ENCODE results near the gene SAMHD1. TPM values are rescaled to one million over a fixed set of nuclear protein-coding genes. Genes with fewer than 3 reads are reported as not detected.

Gene SAMHD1
- total and polyA plus RNA-seq, 2 of the 13 experiments (the other 11 are each of a cell fraction or from before 2014, with no cell fraction given) = 16.9 to 43.5 TPM

DNA sequence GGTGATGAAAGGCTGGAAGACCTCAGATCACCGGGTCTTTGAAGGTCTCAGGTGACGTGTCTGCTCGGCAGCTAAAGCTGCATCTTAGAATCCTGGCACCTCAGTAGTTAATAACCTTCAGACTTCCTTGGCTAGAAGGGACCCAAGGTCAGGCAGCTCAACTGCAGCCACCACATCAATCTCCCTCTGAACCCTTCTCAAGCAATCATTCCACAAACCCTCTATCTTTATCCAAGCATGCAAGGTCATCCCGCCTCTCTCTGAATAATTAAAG, 92.3 kb downstream of the SAMHD1 start (continued):
- TF ChIP-seq, protein P1, sequence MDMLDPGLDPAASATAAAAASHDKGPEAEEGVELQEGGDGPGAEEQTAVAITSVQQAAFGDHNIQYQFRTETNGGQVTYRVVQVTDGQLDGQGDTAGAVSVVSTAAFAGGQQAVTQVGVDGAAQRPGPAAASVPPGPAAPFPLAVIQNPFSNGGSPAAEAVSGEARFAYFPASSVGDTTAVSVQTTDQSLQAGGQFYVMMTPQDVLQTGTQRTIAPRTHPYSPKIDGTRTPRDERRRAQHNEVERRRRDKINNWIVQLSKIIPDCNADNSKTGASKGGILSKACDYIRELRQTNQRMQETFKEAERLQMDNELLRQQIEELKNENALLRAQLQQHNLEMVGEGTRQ (IDR thresholded peaks at IDR 0.05; ENCODE audit: low read depth, low read length) = no peak
- TF ChIP-seq, protein P1 (CRISPR knock-in tag; IDR thresholded peaks at IDR 0.05; ENCODE audit: borderline replicate concordance) = no peak
- no peak for TF ChIP-seq ZFY (CRISPR knock-in tag; IDR thresholded peaks at IDR 0.05)
- peak; percentile 66; the same call in 1 of the 2 replicates for TF ChIP-seq ZNF652 (CRISPR knock-in tag; IDR thresholded peaks at IDR 0.05; ENCODE audit: borderline replicate concordance, low read depth)

DNA sequence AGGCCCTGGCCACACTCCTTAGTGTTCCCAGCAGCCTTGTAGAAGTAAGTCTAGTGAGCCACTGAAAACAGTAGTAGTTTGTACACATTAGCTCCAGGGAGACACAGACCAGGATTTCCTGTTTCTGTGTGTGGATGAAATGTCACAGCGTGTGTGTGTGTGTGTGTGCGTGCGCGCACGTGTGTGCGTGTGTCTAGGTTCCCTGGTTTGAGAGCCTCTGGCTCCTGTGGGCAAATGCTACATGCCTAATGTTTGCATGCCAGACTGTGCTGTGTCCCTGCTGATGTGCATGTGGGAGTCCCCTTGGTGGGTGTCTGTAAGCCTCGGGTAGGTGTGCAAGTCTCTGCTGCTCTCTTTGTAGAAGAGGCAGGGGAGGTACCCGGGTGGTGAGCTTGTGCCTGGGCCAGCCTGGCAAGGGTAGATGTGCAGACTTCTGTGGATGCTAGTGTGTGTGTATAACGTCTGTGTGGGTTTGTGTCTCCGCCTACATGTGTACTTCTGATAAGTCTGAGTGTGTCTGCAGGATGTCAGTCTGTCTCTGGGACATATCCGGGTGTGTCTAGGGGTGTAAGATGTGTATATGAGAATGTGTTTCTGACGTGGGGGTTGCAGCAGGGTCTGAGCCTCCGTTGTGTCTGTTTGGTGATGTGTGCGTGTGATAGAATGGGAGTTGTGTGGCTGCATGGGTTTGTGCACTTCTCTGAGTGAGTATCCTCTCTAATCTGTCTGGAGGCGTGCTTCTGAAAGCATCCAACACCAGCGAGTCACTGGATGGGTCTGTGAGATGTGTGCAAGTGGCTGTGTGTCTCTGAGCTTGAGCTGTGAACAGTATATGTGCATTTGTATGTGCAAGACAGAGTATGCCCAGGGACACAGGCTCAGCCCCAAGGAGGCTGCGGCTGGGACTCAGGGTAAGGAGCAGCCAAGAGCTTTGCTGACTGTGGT, 94.5 kb downstream of the SAMHD1 start:
- DNase-seq (ENCODE audit: low spot score) = no peak
- Histone ChIP-seq H3K4me1 (ENCODE audit: insufficient read depth, low read length) (peaks cover 31% of the 10 kb centered on the region), H2AFZ (ENCODE audit: low read length) (no peak overlapping the region), H3K36me3 (replicated peaks in 1 of 2; ENCODE audit: control insufficient read depth in 1 of 2, insufficient read depth in 2 of 2, low read length in 2 of 2) (peaks cover 0 to 3% of the 10 kb centered on the region in 2 experiments; a peak in 3 of 5 replicates), H4K20me1 (ENCODE audit: insufficient read depth, low read length) (no peaks in the 10 kb centered on the region; the same call in 1 of the 2 replicates), H3K9me3 (ENCODE audit: low read length) (no peaks in the 10 kb centered on the region), H3K4me3 (replicated peaks in 1 of 3; ENCODE audit: insufficient read depth in 1 of 3, low read depth in 2 of 3, low read length in 3 of 3) (no peak overlapping the region), H3K79me2 (ENCODE audit: insufficient read depth, low read length) (peaks cover 17% of the 10 kb centered on the region), H3K4me2 (ENCODE audit: low read depth, low read length) (no peak overlapping the region), H3K9ac (ENCODE audit: insufficient read depth, low read depth, low read length) (no peak overlapping the region), H3K27me3 (ENCODE audit: control insufficient read depth in 1 of 2, insufficient read depth in 2 of 2, low read length in 2 of 2) (no peaks in the 10 kb centered on the region), H3K27ac (ENCODE audit: extremely low read length, insufficient read depth, low read length) (no peak overlapping the region)
- peak; percentile 34 for FAIRE-seq
- no peak for ATAC-seq
- 92% methylated on average over 17 of the region's 17 CpGs for WGBS (ENCODE audit: low lambda C conversion rate)
- intact Hi-C loops (cut with micrococcal nuclease; ENCODE audit: unreplicated experiment) (no loop called here), in situ Hi-C loops (cut with HindIII; ENCODE audit: extremely low pct_ligation_motif_present, low pct_unique_long_range_greater_than_20kb) (no loop called here)
- BruUV-seq (replicated peaks) = no TSS peak
- POLR2A ChIA-PET = interaction anchor here (1.0 to 1.3 kb wide), 4 partner anchors 15 to 49 kb away, joined by 3 to 4 read pairs (median 4); no protein-coding TSS in a partner anchor
- CTCF ChIA-PET (ENCODE audit: low intra/inter-chr PET ratio, low total read pairs) = no interaction called here
- TF ChIP-seq ZNF83 (CRISPR knock-in tag; IDR thresholded peaks at IDR 0.05; ENCODE audit: borderline replicate concordance) = no peak
- TF ChIP-seq ZFAT (CRISPR knock-in tag; conservative IDR thresholded peaks at IDR 0.05) = no peak
- TF ChIP-seq ZBTB7B (CRISPR knock-in tag; IDR thresholded peaks at IDR 0.05) = no peak
- TF ChIP-seq ZNF510 (CRISPR knock-in tag; IDR thresholded peaks at IDR 0.05; ENCODE audit: low read depth) = no peak
- TF ChIP-seq, protein P2, sequence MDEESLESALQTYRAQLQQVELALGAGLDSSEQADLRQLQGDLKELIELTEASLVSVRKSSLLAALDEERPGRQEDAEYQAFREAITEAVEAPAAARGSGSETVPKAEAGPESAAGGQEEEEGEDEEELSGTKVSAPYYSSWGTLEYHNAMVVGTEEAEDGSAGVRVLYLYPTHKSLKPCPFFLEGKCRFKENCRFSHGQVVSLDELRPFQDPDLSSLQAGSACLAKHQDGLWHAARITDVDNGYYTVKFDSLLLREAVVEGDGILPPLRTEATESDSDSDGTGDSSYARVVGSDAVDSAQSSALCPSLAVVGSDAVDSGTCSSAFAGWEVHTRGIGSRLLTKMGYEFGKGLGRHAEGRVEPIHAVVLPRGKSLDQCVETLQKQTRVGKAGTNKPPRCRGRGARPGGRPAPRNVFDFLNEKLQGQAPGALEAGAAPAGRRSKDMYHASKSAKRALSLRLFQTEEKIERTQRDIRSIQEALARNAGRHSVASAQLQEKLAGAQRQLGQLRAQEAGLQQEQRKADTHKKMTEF (CRISPR knock-in tag; IDR thresholded peaks at IDR 0.05) = no peak
- no peak for TF ChIP-seq ZNF563 (CRISPR knock-in tag; IDR thresholded peaks at IDR 0.05)
- no peak for TF ChIP-seq ZNF572 (CRISPR knock-in tag; IDR thresholded peaks at IDR 0.05)
- TF ChIP-seq ISL2 (CRISPR knock-in tag; IDR thresholded peaks at IDR 0.05) = no peak
- no peak for TF ChIP-seq ZMYM3 (CRISPR knock-in tag; IDR thresholded peaks at IDR 0.05)
- TF ChIP-seq NONO (IDR thresholded peaks at IDR 0.05) = 0 out of 2 replicates have a peak, but pooled peaks have one; percentile 47
- TF ChIP-seq NONO (CRISPR knock-in tag; conservative IDR thresholded peaks at IDR 0.05) = no peak
- TF ChIP-seq POLR2G (IDR thresholded peaks at IDR 0.05; ENCODE audit: low read depth, low read length) = peak; percentile 19; the same call in 1 of the 2 replicates
- TF ChIP-seq, protein P3, sequence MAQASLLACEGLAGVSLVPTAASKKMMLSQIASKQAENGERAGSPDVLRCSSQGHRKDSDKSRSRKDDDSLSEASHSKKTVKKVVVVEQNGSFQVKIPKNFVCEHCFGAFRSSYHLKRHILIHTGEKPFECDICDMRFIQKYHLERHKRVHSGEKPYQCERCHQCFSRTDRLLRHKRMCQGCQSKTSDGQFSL (CRISPR knock-in tag; IDR thresholded peaks at IDR 0.05) = no peak
- no peak for TF ChIP-seq MYC (CRISPR knock-in tag; IDR thresholded peaks at IDR 0.05; ENCODE audit: borderline replicate concordance)
- TF ChIP-seq, protein P4, sequence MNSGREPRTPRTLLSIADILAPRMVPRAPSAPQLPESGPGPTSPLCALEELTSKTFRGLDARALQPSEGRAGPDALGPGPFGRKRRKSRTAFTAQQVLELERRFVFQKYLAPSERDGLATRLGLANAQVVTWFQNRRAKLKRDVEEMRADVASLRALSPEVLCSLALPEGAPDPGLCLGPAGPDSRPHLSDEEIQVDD (CRISPR knock-in tag; IDR thresholded peaks at IDR 0.05; ENCODE audit: borderline replicate concordance) = no peak
- no peak for TF ChIP-seq SMARCE1 (IDR thresholded peaks at IDR 0.05; ENCODE audit: borderline replicate concordance)
